SK-N-SH (cell line): ENCODE data around the gene TKT. TPM values are rescaled to one million over a fixed set of nuclear protein-coding genes. Genes with fewer than 3 reads are reported as not detected.

Experiments
- CTCF ChIA-PET: fragments of 300-600, 350-600 bp; formaldehyde crosslinking; extraction: SDS; loops from one replicate; lab custom pipeline; 2021; lab: Yijun Ruan, JAX
- POLR2A ChIA-PET: fragments of 350-600 bp; sonication (Branson Sonifier 250); formaldehyde crosslinking; extraction: SDS; loops from one replicate; lab custom pipeline; 2020; ENCODE audit warnings: antibody characterized with exemption, inconsistent platforms; lab: Yijun Ruan, JAX
- DNase-seq: peaks from one replicate; pipeline ENCODE4 v3.0.0; 2012
- H2AFZ ChIP-seq: fragments of 200-600 bp; sonication (generic); 2 replicates; pipeline ENCODE4 v1.8.1; 2016; ENCODE audit warnings: antibody characterized with exemption, mild to moderate bottlenecking, low read depth
- H3F3A ChIP-seq: fragments of 200-600 bp; sonication (generic); replicated peaks from 2 replicates; pipeline ENCODE3; 2016; ENCODE audit warnings: antibody characterized with exemption, mild to moderate bottlenecking; ENCODE audit not compliant: insufficient read depth
- H3K27ac ChIP-seq, 2 experiments: fragments of 200-500 bp in 1 of 2; fragments of 200-600 bp in 1 of 2; sonication (Bioruptor generic) in 1 of 2; sonication (generic), shearing (Covaris generic) in 1 of 2; 2 replicates each; pipeline versions ENCODE4 v1.5.1 to v1.6.1; 2014 to 2016; ENCODE audit warnings: low read depth in 2 of 2, inconsistent platforms in 1 of 2, low read length in 1 of 2, mild to moderate bottlenecking in 1 of 2, mixed read lengths in 1 of 2
- H3K27me3 ChIP-seq: fragments of 200-600 bp; sonication (generic), shearing (Covaris generic); 2 replicates; pipeline ENCODE4 v1.6.1; 2016; ENCODE audit warnings: mixed run types; ENCODE audit not compliant: insufficient read depth
- H3K36me3 ChIP-seq, 2 experiments: fragments of 200-500 bp in 1 of 2; fragments of 200-600 bp in 1 of 2; sonication (Bioruptor generic) in 1 of 2; sonication (generic) in 1 of 2; replicated peaks in 1 of 2; 2 replicates each; pipeline versions ENCODE3 to v1.5.1; 2014 to 2016; ENCODE audit warnings: low read length in 1 of 2, mild to moderate bottlenecking in 1 of 2; ENCODE audit not compliant: insufficient read depth in 2 of 2, control insufficient read depth in 1 of 2
- H3K4me1 ChIP-seq, 2 experiments: fragments of 200-500 bp in 1 of 2; fragments of 200-600 bp in 1 of 2; sonication (Bioruptor generic) in 1 of 2; sonication (generic), shearing (Covaris generic) in 1 of 2; 2 replicates each; pipeline versions ENCODE4 v1.5.1 to v1.6.1; 2014 to 2016; ENCODE audit warnings: low read depth in 1 of 2, low read length in 1 of 2, mixed run types in 1 of 2; ENCODE audit not compliant: insufficient read depth in 2 of 2, control insufficient read depth in 1 of 2
- H3K4me2 ChIP-seq: fragments of 200-600 bp; sonication (generic), shearing (Covaris generic); 2 replicates; pipeline ENCODE4 v1.6.1; 2017; ENCODE audit warnings: mixed run types
- H3K4me3 ChIP-seq, 2 experiments: fragments of 200-500 bp in 1 of 2; fragments of 200-600 bp in 1 of 2; sonication (Bioruptor generic) in 1 of 2; sonication (generic), shearing (Covaris generic) in 1 of 2; 2 replicates each; pipeline versions ENCODE4 v1.5.1 to v1.8.1; 2014 to 2016; ENCODE audit warnings: low read depth in 2 of 2, inconsistent platforms in 1 of 2, low read length in 1 of 2, mild to moderate bottlenecking in 1 of 2, mixed read lengths in 1 of 2, moderate library complexity in 1 of 2
- H3K79me2 ChIP-seq: fragments of 200-600 bp; sonication (generic); 2 replicates; pipeline ENCODE4 v1.8.1; 2017; ENCODE audit warnings: mild to moderate bottlenecking; ENCODE audit not compliant: insufficient read depth
- H3K9ac ChIP-seq: fragments of 200-600 bp; sonication (generic); 2 replicates; pipeline ENCODE4 v1.6.1; 2017; ENCODE audit warnings: mixed run types
- H3K9me2 ChIP-seq: fragments of 200-600 bp; sonication (generic); 2 replicates; pipeline ENCODE4 v1.6.1; 2017; ENCODE audit warnings: mixed run types
- H3K9me3 ChIP-seq: fragments of 200-600 bp; sonication (generic); 2 replicates; pipeline ENCODE4 v1.6.1; 2017; ENCODE audit warnings: mixed run types, mild to moderate bottlenecking, moderate library complexity
- H4K20me1 ChIP-seq: fragments of 200-600 bp; sonication (generic); 2 replicates; pipeline ENCODE4 v1.6.1; 2017; ENCODE audit warnings: mild to moderate bottlenecking, mixed run types; ENCODE audit not compliant: insufficient read depth
- CTCF ChIP-seq: fragments of 200-600 bp; sonication (generic); IDR thresholded peaks from 2 replicates; pipeline ENCODE4 v1.6.1; 2017; ENCODE audit warnings: antibody characterized with exemption, mild to moderate bottlenecking, moderate library complexity
- EP300 ChIP-seq, 2 experiments: IDR thresholded peaks; 2 replicates each; pipeline versions ENCODE4 v1.4.0 to v1.6.1; 2012; ENCODE audit warnings: borderline replicate concordance in 1 of 2, low read depth in 1 of 2, low read length in 1 of 2
- GATA2 ChIP-seq: sonication (generic); formaldehyde crosslinking; IDR thresholded peaks from 2 replicates; pipeline ENCODE4 v1.5.0; 2020; ENCODE audit warnings: mild to moderate bottlenecking, missing genetic modification reagents
- MXI1 ChIP-seq: IDR thresholded peaks from 2 replicates; pipeline ENCODE4 v1.6.1; 2012; ENCODE audit warnings: mild to moderate bottlenecking, low read depth, low read length, improper control_type of control experiment
- RAD21 ChIP-seq: IDR thresholded peaks from 2 replicates; pipeline ENCODE4 v1.6.1; 2012; ENCODE audit warnings: mild to moderate bottlenecking, low read length
- RFX5 ChIP-seq: IDR thresholded peaks from 2 replicates; pipeline ENCODE4 v1.6.1; 2012; ENCODE audit warnings: mild to moderate bottlenecking, improper control_type of control experiment, low read length
- YY1 ChIP-seq: IDR thresholded peaks from 2 replicates; pipeline ENCODE4 v1.4.0; 2012; ENCODE audit warnings: low read depth, mild to moderate bottlenecking
- WGBS: methylation state at CpG from one replicate; pipeline ENCODE4 v1.1.6; 2017; ENCODE audit warnings: low lambda C conversion rate; 5-methylcytosine and 5-hydroxymethylcytosine counted together
- polyA plus RNA-seq, 3 experiments: library from polyadenylated mRNA; depleted of rRNA; stranded (reverse); fragments of >200 nt; gene quantifications; 2 replicates each; pipeline ENCODE4 v1.2.3, GENCODE V29; 2012
- small RNA-seq, 7 experiments: library from RNA; depleted of rRNA; stranded (forward); fragments of <200 nt; gene quantifications; one replicate each; pipeline ENCODE3, GENCODE V24; 2012
- TF ChIP-seq, protein P1 (sequence below): fragments of 150-350 bp; IDR thresholded peaks from 2 replicates; pipeline ENCODE4 v1.6.1; 2017; ENCODE audit warnings: antibody characterized with exemption, low read length, low read depth, borderline replicate concordance

TKT gene
- polyA plus RNA-seq, 1 of the 3 experiments (the other 2 are of a cell fraction), result 144 TPM

GRCh38 chr3:53175613-53176540, 79.9 kb downstream of the TKT start:
- H3K9me3 ChIP-seq, result no peaks in the 10 kb centered on the region
- peaks cover 0 to 14% of the 10 kb centered on the region in 2 experiments; a peak in 1 of 4 replicates for H3K4me1 ChIP-seq
- H4K20me1 ChIP-seq, result 0 out of 2 replicates have a peak, but pooled peaks cover 5% of the 10 kb centered on the region
- H3K27ac ChIP-seq, result no peak overlapping the region
- POLR2A ChIA-PET, result no interaction called here
- H3K36me3 ChIP-seq, result peaks cover 0 to 2% of the 10 kb centered on the region in 2 experiments
- no peaks in the 10 kb centered on the region for H3K79me2 ChIP-seq
- no peak overlapping the region for H2AFZ ChIP-seq
- no peak for DNase-seq
- no peaks in the 10 kb centered on the region for H3K9me2 ChIP-seq
- TF ChIP-seq, protein P1, sequence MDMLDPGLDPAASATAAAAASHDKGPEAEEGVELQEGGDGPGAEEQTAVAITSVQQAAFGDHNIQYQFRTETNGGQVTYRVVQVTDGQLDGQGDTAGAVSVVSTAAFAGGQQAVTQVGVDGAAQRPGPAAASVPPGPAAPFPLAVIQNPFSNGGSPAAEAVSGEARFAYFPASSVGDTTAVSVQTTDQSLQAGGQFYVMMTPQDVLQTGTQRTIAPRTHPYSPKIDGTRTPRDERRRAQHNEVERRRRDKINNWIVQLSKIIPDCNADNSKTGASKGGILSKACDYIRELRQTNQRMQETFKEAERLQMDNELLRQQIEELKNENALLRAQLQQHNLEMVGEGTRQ, result no peak
- TF ChIP-seq YY1 (no peak), RAD21 (no peak), RFX5 (no peak), EP300 (IDR thresholded peaks at IDR 0.05; ENCODE audit: borderline replicate concordance in 1 of 2, low read depth in 1 of 2, low read length in 1 of 2) (no peak), CTCF (no peak), MXI1 (no peak), GATA2 (CRISPR knock-in tag) (no peak)
- TF ChIP-seq, all 33 proteins: peak for 0
- no peaks in the 10 kb centered on the region for H3K27me3 ChIP-seq
- no peaks in the 10 kb centered on the region for H3F3A ChIP-seq
- no peak overlapping the region for H3K4me3 ChIP-seq
- CTCF ChIA-PET, result interaction anchor here (1.4 to 1.6 kb wide), 2 partner anchors 20 to 62 kb away, joined by 4 to 7 read pairs; no protein-coding TSS in a partner anchor
- 86% methylated on average over 8 of the region's 9 CpGs for WGBS
- no peak overlapping the region for H3K9ac ChIP-seq
- H3K4me2 ChIP-seq, result no peak overlapping the region

Small RNAs within 50 kb of the gene (small RNA-seq; reads per million reads assigned to genes)
- gene RF00019, result 0 reads per million in 7 experiments

Other genes starting within 250 kb of the TKT start
- 0.62 and 0.72 TPM in 2 replicates for gene SFMBT1, start 209.9 kb downstream of the TKT start, polyA plus RNA-seq (2012; rRNA removed)
- gene RFT1, start 125.6 kb downstream of the TKT start, polyA plus RNA-seq (2012; rRNA removed), result 13.8 and 22.9 TPM in 2 replicates
- 24.5 and 29.0 TPM in 2 replicates for gene PRKCD, start 94.8 kb downstream of the TKT start, polyA plus RNA-seq (2012; rRNA removed)
- gene DCP1A, start 91.5 kb upstream of the TKT start, polyA plus RNA-seq (2012; rRNA removed), result 12.9 and 17.4 TPM in 2 replicates
- gene CACNA1D, start 238.6 kb upstream of the TKT start, polyA plus RNA-seq (2012; rRNA removed), result 0.05 and 0.12 TPM in 2 replicates